ENCODE measurements around the gene CSDE1.

Gene CSDE1

GRCh38 chr1:114700036-114700600 is 57.7 kb downstream of the CSDE1 start:
- DNase-seq = no peak

DNA sequence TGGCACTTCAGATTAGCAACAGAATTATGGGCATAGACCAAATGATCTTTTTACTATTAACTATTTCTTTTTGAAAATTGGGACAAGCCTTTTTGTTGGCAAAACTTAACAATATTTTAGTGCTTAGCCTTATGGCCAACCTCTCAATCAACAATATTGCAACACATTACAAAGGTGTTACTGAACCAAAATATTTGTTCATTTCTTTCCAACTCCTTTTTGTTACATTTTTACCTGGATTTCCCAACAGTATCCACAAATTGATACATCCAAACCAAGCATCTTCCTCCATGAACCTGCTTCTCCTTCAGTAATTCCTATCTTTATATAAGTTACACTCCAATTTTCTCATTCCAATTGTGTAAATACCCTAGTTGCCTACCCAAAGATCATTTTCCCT is 61.0 kb downstream of the CSDE1 start:
- no peak for DNase-seq

DNA sequence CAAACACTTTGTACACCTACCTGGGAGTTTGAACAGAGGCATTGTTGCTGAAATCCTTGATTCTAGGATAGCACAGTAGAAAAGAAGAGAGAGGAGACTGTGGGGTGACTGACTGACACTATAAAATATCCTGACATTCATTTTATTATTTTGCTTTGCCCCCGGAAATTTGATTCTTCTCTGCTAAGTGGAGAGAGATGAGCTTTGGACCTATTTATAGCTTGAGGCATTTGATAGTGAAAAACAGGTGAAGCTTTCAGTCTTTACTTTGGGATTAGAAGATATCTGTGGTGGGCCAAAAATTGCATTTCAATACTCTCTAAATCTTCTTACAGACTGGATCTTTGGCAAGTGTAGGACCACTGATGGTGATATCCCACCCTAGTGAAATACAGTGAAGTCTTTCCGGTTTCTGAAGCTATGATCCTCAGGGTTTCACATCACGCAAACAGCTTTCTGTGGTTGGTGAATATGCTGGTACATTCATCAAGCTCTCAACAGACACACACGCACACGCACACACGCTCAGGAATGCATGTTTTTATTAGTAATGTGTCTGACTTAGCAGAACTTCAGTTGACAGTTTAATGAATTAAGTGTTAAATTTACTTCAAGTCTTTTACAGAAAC is 62.2 kb downstream of the CSDE1 start, which contains the start of gene AMPD1:
Gene AMPD1, minus strand, starts transcription at position 117 of the 629 bp plus-strand sequence. Its CDS starts 75 bp downstream, at position 42.
- no peak for DNase-seq

- DNase-seq = no peak
These were observed 63.1 kb downstream of the CSDE1 start for GRCh38 chr1:114694540-114695310.

DNA sequence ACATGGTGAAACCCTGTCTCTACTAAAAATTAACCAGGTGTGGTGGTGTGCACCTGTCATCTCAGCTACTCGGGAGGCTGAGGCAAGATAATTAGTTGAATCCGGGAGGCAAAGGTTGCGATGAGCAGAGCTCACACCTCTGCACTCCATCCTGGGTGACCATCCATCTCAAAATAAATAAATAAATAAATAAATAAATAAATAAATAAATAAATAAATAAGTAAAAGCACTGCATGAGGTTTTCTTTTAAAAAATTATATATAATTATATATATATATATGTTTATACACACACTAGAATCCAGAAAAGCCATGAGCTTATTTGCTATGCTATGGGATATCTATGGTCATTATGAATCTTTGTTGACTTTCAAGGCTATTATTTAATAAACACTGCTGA is 64.8 kb downstream of the CSDE1 start:
- DNase-seq = no peak

GRCh38 chr1:114691061-114691460 is 66.7 kb downstream of the CSDE1 start:
- no peak for DNase-seq

DNA sequence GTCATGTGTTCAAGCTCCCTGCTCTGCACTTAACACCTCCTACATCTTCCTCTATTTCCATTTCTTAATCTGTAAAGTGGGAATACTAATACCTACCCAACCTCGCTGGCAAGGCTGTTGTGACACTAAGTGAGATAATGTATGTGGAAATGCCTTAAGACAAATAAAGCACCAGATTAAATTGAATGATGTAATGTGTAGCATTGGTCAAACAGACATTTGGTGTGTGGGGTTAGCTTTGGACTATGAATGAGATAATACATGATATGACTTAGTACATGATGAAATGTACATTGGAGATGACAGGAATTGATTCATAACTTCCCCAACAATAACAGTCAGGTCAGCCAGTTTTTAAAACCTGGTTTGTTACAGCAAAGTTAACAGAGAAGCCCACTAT is 67.6 kb downstream of the CSDE1 start:
- DNase-seq = no peak

- no peak for DNase-seq
These were observed 69.3 kb downstream of the CSDE1 start for GRCh38 chr1:114688526-114688925.

- no peak for DNase-seq
These were observed 71.9 kb downstream of the CSDE1 start for GRCh38 chr1:114685851-114686250.

DNA sequence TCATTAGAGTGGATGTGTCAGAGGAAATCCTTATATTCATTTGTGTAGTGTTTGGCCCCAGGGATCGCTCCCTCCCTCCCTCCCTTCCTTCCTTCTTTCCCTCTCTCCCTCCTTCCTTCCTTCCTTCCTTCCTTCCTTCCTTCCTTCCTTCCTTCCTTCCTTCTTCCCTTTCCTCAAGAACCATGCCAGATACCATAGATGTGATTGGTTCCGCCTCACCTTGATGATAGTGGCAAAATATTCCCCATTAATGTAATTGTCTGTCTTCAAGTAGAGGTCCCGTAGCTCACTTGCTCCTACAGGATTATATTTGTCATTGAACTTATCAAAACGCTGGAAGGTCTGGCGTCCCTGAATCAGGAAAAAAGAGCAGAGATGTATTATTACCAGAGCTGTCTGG is 80.1 kb downstream of the CSDE1 start:
- no peak for DNase-seq

GRCh38 chr1:114676115-114676514 is 81.7 kb downstream of the CSDE1 start:
- no peak for DNase-seq

- no peak for DNase-seq
These were observed 85.9 kb downstream of the CSDE1 start for GRCh38 chr1:114671939-114672275.

DNA sequence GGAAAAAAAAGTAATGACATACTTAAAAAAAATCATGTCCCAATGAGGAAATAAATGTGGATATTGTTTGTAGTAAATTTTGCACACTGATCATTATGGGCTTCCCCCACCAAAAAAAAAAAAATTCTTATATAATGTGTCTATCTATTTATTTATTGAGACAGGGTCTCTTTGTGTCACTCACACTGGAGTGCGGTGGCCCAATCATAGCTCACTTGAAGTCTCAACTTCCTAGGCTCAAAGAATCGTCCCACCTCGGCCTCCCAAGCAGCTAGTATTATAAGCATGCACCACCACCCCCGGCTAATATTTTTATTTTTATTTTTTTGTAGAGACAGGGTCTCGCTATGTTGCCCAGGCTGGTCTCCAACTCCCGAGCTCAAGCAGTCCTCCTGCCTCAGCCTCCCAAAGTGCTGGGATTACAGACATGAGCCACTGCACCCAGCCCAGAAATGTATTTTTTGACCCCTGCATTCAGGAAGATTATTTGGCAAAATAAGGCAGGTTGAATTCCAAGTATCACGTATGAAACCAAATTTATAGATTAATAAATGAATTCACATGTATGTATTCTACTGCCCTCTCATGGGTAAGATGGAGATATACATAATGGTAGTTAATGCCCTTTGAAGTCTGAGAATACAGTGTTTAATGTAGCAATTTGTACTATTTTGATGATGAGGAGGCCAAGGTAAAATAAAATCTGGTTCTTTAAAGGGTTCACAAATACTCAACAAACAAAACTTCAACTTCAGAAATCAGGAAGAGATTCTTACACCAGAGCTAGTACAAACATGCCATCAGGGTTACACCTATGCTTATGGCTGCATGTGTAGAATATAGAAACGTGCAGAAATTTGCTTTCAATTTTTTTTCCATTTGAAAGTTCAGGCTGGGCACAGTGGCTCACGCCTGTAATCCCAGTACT is 86.5 kb downstream of the CSDE1 start:
- DNase-seq = no peak

- peak; percentile 56 for DNase-seq
These were observed 87.4 kb downstream of the CSDE1 start for GRCh38 chr1:114670083-114671010.

- no peak for DNase-seq
These were observed 88.2 kb downstream of the CSDE1 start, which contains the start of gene DENND2C for GRCh38 chr1:114669562-114670082. TSS of gene DENND2C (minus strand) at chr1:114670049. CDS start at chr1:114625984, 44,065 bp downstream.

DNA sequence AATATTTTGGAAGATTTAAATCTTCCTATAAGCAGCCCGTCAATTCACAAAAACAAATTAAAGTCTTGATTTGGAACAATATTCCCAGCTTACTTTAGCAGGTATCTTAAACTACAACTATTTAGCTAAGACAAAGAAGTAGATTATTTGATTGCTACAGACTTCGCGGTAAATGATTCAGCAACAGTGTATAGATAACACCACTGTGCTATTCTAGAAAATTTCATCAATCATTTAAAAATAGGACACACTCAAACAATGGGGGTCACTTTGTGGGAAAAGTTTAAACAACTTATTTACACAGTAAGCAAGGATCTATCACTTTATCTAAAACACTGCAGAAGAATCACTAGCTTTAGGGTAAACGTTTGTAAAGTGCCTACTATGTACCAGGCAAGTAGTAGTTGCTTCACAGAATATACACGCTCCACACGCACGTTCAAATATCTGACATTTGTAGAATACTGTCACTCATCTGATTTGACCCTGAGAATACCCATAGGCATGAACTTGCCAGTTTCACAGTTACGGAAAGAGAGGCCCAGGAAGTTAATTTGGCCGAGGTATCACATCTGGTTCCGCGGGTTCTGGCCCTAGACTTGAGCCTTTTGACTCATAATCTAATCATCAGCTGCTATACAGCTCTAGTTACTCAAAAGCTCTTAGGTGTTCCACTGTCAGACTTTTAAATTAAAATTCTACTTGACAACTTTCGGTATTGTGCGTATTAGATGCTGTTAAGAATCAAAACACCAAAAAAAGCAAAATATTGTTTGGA is 88.8 kb downstream of the CSDE1 start:
- DNase-seq = no peak

GRCh38 chr1:114668373-114668772 is 89.4 kb downstream of the CSDE1 start:
- DNase-seq = no peak

GRCh38 chr1:114666954-114667353 is 90.8 kb downstream of the CSDE1 start:
- no peak for DNase-seq

All from NCI-H1048 (cell line).